Cerebellar cortex (tissue), 1 donor: ENCODE results near the gene IFT122.

Source experiments
- DNase-seq: peaks from one replicate; pipeline ENCODE4 v3.0.0-alpha.2; 2015; ENCODE audit warnings: low spot score

The IFT122 gene

GRCh38 chr3:129435367-129435766 lies 4.7 kb upstream of the IFT122 start:
- DNase-seq = no peak

- DNase-seq = peak; percentile 33
Measured at GRCh38 chr3:129439226-129439816, 703 bp upstream of the IFT122 start.

- DNase-seq = no peak
Measured at GRCh38 chr3:129440618-129441190, 680 bp downstream of the IFT122 start.

GRCh38 chr3:129441215-129441614 lies 1.2 kb downstream of the IFT122 start:
- peak; percentile 33 for DNase-seq

GRCh38 chr3:129441782-129442181 lies 1.8 kb downstream of the IFT122 start:
- DNase-seq = peak; percentile 96

- DNase-seq = peak; percentile 35
Measured at GRCh38 chr3:129442486-129442885, 2.5 kb downstream of the IFT122 start.

- peak; percentile 26 for DNase-seq
Measured at GRCh38 chr3:129442947-129443346, 2.9 kb downstream of the IFT122 start.

GRCh38 chr3:129445471-129445870 lies 5.4 kb downstream of the IFT122 start:
- peak; percentile 68 for DNase-seq

GRCh38 chr3:129446926-129447325 lies 6.9 kb downstream of the IFT122 start:
- DNase-seq = no peak

GRCh38 chr3:129448186-129448895 lies 8.3 kb downstream of the IFT122 start:
- no peak for DNase-seq

- DNase-seq = no peak
Measured at GRCh38 chr3:129449279-129450115, 9.5 kb downstream of the IFT122 start.

GRCh38 chr3:129453732-129454131 lies 13.7 kb downstream of the IFT122 start:
- no peak for DNase-seq

GRCh38 chr3:129460155-129460554 lies 20.1 kb downstream of the IFT122 start:
- no peak for DNase-seq

GRCh38 chr3:129460572-129460971 lies 20.5 kb downstream of the IFT122 start:
- DNase-seq = no peak

GRCh38 chr3:129461022-129461421 lies 21.0 kb downstream of the IFT122 start:
- no peak for DNase-seq

GRCh38 chr3:129461461-129462146 lies 21.6 kb downstream of the IFT122 start:
- DNase-seq = no peak

GRCh38 chr3:129462361-129462968 lies 22.4 kb downstream of the IFT122 start:
- no peak for DNase-seq

GRCh38 chr3:129463094-129463493 lies 23.1 kb downstream of the IFT122 start:
- DNase-seq = no peak

GRCh38 chr3:129463716-129464115 lies 23.7 kb downstream of the IFT122 start:
- no peak for DNase-seq

- DNase-seq = no peak
Measured at GRCh38 chr3:129467932-129468331, 27.9 kb downstream of the IFT122 start.

GRCh38 chr3:129469026-129469425 lies 29.0 kb downstream of the IFT122 start:
- no peak for DNase-seq

GRCh38 chr3:129470861-129471260 lies 30.8 kb downstream of the IFT122 start:
- DNase-seq = no peak
